Measurements from ENCODE around the gene GRIN2B.

DNA sequence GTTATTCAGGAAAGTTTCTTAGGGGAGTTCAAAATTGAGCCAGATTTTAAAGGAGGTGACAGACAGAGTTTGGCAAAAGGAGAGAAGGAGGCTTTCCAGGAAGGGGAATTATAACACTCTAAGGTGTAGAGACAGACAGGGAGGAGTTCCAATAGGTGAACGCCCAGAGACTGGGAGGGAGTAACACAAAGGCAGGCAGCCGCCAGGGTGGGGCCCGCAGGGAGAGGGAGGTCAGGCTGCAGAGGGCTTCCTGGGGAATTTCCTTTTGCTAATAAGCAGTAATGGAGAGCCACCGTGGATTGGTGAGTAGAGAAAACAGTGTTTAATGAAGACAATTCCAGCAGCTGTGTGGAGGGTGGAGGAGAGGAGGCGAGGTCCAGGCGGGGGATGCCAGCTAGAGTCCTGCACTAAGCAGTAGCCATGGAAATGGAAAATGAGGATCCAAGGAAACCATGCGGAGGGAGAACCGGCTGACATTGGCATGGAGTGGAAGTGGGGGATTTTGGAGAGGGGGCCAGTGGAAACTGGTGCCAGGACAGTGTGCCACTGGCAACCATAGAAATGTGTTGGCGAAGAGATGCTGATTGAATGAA is 22.2 kb downstream of the GRIN2B start:
- TF ChIP-seq EP300 (IDR thresholded peaks at IDR 0.05), result no peak
- TF ChIP-seq, protein P1, sequence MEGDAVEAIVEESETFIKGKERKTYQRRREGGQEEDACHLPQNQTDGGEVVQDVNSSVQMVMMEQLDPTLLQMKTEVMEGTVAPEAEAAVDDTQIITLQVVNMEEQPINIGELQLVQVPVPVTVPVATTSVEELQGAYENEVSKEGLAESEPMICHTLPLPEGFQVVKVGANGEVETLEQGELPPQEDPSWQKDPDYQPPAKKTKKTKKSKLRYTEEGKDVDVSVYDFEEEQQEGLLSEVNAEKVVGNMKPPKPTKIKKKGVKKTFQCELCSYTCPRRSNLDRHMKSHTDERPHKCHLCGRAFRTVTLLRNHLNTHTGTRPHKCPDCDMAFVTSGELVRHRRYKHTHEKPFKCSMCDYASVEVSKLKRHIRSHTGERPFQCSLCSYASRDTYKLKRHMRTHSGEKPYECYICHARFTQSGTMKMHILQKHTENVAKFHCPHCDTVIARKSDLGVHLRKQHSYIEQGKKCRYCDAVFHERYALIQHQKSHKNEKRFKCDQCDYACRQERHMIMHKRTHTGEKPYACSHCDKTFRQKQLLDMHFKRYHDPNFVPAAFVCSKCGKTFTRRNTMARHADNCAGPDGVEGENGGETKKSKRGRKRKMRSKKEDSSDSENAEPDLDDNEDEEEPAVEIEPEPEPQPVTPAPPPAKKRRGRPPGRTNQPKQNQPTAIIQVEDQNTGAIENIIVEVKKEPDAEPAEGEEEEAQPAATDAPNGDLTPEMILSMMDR (IDR thresholded peaks at IDR 0.05), result no peak

Data from sigmoid colon (tissue), 4 donors.